Keratinocyte (primary cell): ENCODE measurements around the gene SPTSSA. TPM values are rescaled to one million over a fixed set of nuclear protein-coding genes. Genes with fewer than 3 reads are reported as not detected.

ENCODE experiments used
- DNase-seq: peaks from one replicate; pipeline ENCODE4 v3.0.0-alpha.2; 2011; ENCODE audit warnings: low read depth, missing footprints, low spot score
- FAIRE-seq: peaks from 2 replicates; lab custom pipeline; 2011; peaks lifted over from hg19 to GRCh38; lab: Jason Lieb, UNC
- H2AFZ ChIP-seq: 2 replicates; pipeline ENCODE4 v1.6.0; 2012; ENCODE audit warnings: low read length, control low read depth, inconsistent platforms; ENCODE audit not compliant: control insufficient read depth
- H3K27ac ChIP-seq: 2 replicates; pipeline ENCODE4 v1.5.1; 2011; ENCODE audit warnings: low read length; ENCODE audit not compliant: control insufficient read depth, insufficient read depth
- H3K27me3 ChIP-seq: 3 replicates; pipeline ENCODE4 v1.6.0; 2011; ENCODE audit warnings: low read length; ENCODE audit not compliant: control insufficient read depth, insufficient read depth; ENCODE audit errors: extremely low read depth
- H3K36me3 ChIP-seq, 2 experiments: 2 replicates in 1 of 2; 3 replicates in 1 of 2; pipeline ENCODE4 v1.5.1; 2011; ENCODE audit warnings: low read length in 2 of 2, mild to moderate bottlenecking in 1 of 2; ENCODE audit not compliant: control insufficient read depth in 2 of 2, insufficient read depth in 2 of 2; ENCODE audit errors: extremely low read depth in 1 of 2
- H3K4me1 ChIP-seq: 3 replicates; pipeline ENCODE4 v1.5.1; 2011; ENCODE audit warnings: low read length; ENCODE audit not compliant: control insufficient read depth, insufficient read depth; ENCODE audit errors: extremely low read depth
- H3K4me2 ChIP-seq: 3 replicates; pipeline ENCODE4 v1.6.0; 2011; ENCODE audit warnings: low read depth, low read length; ENCODE audit not compliant: control insufficient read depth, insufficient read depth; ENCODE audit errors: extremely low read depth
- H3K4me3 ChIP-seq, 3 experiments: fragments of 200-600 bp in 1 of 3; sonication (generic) in 1 of 3; 2 replicates in 2 of 3; 3 replicates in 1 of 3; pipeline ENCODE4 v1.5.1; 2011 to 2016; ENCODE audit warnings: low read length in 3 of 3, mild to moderate bottlenecking in 3 of 3, control low read depth in 2 of 3, inconsistent platforms in 1 of 3, low read depth in 1 of 3, mixed read lengths in 1 of 3, mixed run types in 1 of 3, moderate library complexity in 1 of 3; ENCODE audit not compliant: control insufficient read depth in 2 of 3, insufficient read depth in 2 of 3; ENCODE audit errors: extremely low read depth in 1 of 3
- H3K79me2 ChIP-seq: 2 replicates; pipeline ENCODE4 v1.6.0; 2012; ENCODE audit warnings: low read length; ENCODE audit not compliant: control insufficient read depth, insufficient read depth
- H3K9ac ChIP-seq: 3 replicates; pipeline ENCODE4 v1.6.0; 2011; ENCODE audit warnings: low read length; ENCODE audit not compliant: control insufficient read depth, insufficient read depth; ENCODE audit errors: extremely low read depth
- H3K9me1 ChIP-seq: 3 replicates; pipeline ENCODE4 v1.6.0; 2011; ENCODE audit warnings: low read length; ENCODE audit not compliant: control insufficient read depth, insufficient read depth; ENCODE audit errors: extremely low read depth
- H3K9me3 ChIP-seq: 2 replicates; pipeline ENCODE4 v1.5.1; 2012; ENCODE audit warnings: low read depth, low read length; ENCODE audit not compliant: control insufficient read depth
- H4K20me1 ChIP-seq: 3 replicates; pipeline ENCODE4 v1.6.0; 2011; ENCODE audit warnings: low read length; ENCODE audit not compliant: control insufficient read depth, insufficient read depth; ENCODE audit errors: extremely low read depth
- CTCF ChIP-seq, 3 experiments: IDR thresholded peaks in 1 of 3; conservative IDR thresholded peaks in 1 of 3; optimal IDR thresholded peaks in 1 of 3; 2 replicates in 2 of 3; 3 replicates in 1 of 3; pipeline versions ENCODE3 to v1.5.1; 2011; ENCODE audit warnings: low read length in 3 of 3, mild to moderate bottlenecking in 3 of 3, moderate library complexity in 2 of 3, control low read depth in 1 of 3, inconsistent platforms in 1 of 3; ENCODE audit not compliant: insufficient read depth in 2 of 3; ENCODE audit errors: extremely low read depth in 1 of 3
- EZH2 ChIP-seq: IDR thresholded peaks from one replicate; pipeline ENCODE4 v1.6.1; 2012; ENCODE audit warnings: inconsistent platforms, mild to moderate bottlenecking, low read length, moderate library complexity
- dilution Hi-C: fragments of 300-500 bp; cut with MboI; formaldehyde crosslinking; loops from one replicate; pipeline ENCODE4 v1.7.0; 2020; ENCODE audit warnings: low sequenced_read_pairs; ENCODE audit not compliant: extremely low pct_ligation_motif_present
- polyA plus RNA-seq, 5 experiments: library from polyadenylated mRNA; depleted of rRNA in 3 of 5; stranded (reverse) in 3 of 5; stranded (forward) in 1 of 5; unstranded in 1 of 5; fragments of >200 nt; gene quantifications; 1 replicate in 1 of 5; 2 replicates in 3 of 5; 3 replicates in 1 of 5; pipeline versions ENCODE4 v1.2.1 to v1.2.3, GENCODE V29; 2011 to 2012; ENCODE audit warnings: missing spikeins in 2 of 5, low read depth in 1 of 5, low replicate concordance in 1 of 5

Gene SPTSSA
- polyA plus RNA-seq, 1 donor (not counting 4 experiments of a cell fraction or from before 2014, with no cell fraction given) = 43.9 TPM

GRCh38 chr14:34420547-34421150, 41.4 kb downstream of the SPTSSA start:
- FAIRE-seq (no peak), DNase-seq (no peak)
- Histone ChIP-seq H3K36me3 (no peaks in the 10 kb centered on the region), H4K20me1 (no peaks in the 10 kb centered on the region), H3K4me2 (no peak overlapping the region), H3K79me2 (no peaks in the 10 kb centered on the region), H3K4me1 (no peaks in the 10 kb centered on the region), H2AFZ (no peak overlapping the region), H3K27ac (no peak overlapping the region), H3K4me3 (no peak overlapping the region), H3K9ac (no peak overlapping the region), H3K27me3 (no peaks in the 10 kb centered on the region), H3K9me3 (peaks cover 7% of the 10 kb centered on the region), H3K9me1 (no peaks in the 10 kb centered on the region)
- dilution Hi-C loops = no loop called here
- TF ChIP-seq CTCF (optimal IDR thresholded peaks at IDR 0.05 in 1 of 3, IDR thresholded peaks at IDR 0.05 in 1 of 3, conservative IDR thresholded peaks at IDR 0.05 in 1 of 3; ENCODE audit: extremely low read depth in 1 of 3, insufficient read depth in 2 of 3, low read length in 3 of 3) = no peak
- TF ChIP-seq EZH2 = no peak

DNA sequence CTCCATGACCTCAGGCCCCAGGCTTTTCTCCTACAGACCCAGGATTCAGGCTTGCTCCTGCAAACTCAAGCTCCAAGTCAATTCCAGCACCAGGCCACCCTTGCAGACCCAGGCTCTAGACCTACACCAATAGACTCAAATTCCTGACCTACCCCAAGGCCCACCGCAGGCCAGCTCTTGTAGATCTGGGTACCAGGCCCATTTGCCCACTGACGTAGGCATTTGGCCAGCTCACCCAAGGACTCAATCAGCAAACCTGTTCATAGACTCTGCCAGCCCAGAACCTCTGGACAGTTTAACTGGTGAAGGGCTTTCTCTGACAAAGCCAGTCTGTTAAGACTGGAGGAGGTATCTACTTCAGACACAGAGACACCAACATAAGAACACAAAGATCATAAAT, 52.3 kb downstream of the SPTSSA start:
- TF ChIP-seq CTCF (optimal IDR thresholded peaks at IDR 0.05 in 1 of 3, IDR thresholded peaks at IDR 0.05 in 1 of 3, conservative IDR thresholded peaks at IDR 0.05 in 1 of 3; ENCODE audit: extremely low read depth in 1 of 3, insufficient read depth in 2 of 3, low read length in 3 of 3) = no peak
- TF ChIP-seq EZH2 = no peak

More for the DNA sequence above, 52.3 kb downstream of the SPTSSA start:
- Histone ChIP-seq H3K4me3 (no peak overlapping the region), H3K9ac (no peak overlapping the region), H3K36me3 (no peaks in the 10 kb centered on the region), H3K27me3 (no peaks in the 10 kb centered on the region), H3K27ac (no peak overlapping the region), H3K4me1 (no peaks in the 10 kb centered on the region), H3K9me1 (no peaks in the 10 kb centered on the region), H2AFZ (no peak overlapping the region), H3K4me2 (no peak overlapping the region), H3K79me2 (no peaks in the 10 kb centered on the region), H3K9me3 (no peaks in the 10 kb centered on the region), H4K20me1 (no peaks in the 10 kb centered on the region)
- dilution Hi-C loops = no loop called here
- FAIRE-seq (no peak), DNase-seq (no peak)
